ENCODE data around the gene KCND1.

The KCND1 gene

DNA sequence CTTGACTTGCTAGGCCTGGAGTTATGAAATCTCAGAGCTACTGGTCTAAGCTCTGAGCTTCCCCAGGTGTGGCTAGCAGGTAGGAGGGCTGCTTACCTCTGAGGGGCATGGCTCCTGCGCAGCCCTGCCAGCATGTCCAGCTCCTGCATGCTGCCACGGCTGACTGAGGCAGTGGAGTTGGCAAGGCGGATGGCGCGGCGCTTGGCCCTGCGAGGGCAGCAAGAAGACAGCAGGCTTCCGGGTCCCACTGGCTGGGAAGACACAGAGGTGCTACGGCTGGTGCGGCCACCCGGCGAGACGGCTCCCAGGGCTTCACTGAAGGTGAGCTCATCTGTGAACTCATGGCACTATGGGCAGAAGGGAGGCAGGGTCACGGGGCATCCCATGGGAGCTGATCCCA is 5.7 kb downstream of the KCND1 start:
- Histone ChIP-seq H2AFZ (ENCODE audit: low read length) (no peak overlapping the region), H3F3A (ENCODE audit: insufficient read depth, low read length) (no peaks in the 10 kb centered on the region), H3K9me3 (replicated peaks; ENCODE audit: insufficient read depth, low read length) (no peaks in the 10 kb centered on the region), H3K9me2 (replicated peaks; ENCODE audit: insufficient read depth, low read length) (no peaks in the 10 kb centered on the region), H3K9ac (ENCODE audit: low read length) (no peak overlapping the region), H3K27ac (ENCODE audit: low read length) (no peak overlapping the region), H3K4me2 (ENCODE audit: low read depth, low read length) (no peak overlapping the region), H3K4me1 (ENCODE audit: low read length) (no peaks in the 10 kb centered on the region), H4K20me1 (ENCODE audit: insufficient read depth, low read length) (no peaks in the 10 kb centered on the region), H3K79me2 (ENCODE audit: low read length) (no peaks in the 10 kb centered on the region), H3K4me3 (ENCODE audit: low read length) (no peak overlapping the region), H3K36me3 (replicated peaks; ENCODE audit: insufficient read depth, low read length) (no peaks in the 10 kb centered on the region), H3K27me3 (replicated peaks; ENCODE audit: insufficient read depth, low read length) (no peaks in the 10 kb centered on the region)
- DNase-seq: no peak
- TF ChIP-seq EZH2phosphoT487 (IDR thresholded peaks at IDR 0.05; ENCODE audit: low read length) (no peak), EZH2 (optimal IDR thresholded peaks at IDR 0.05; ENCODE audit: low read depth, low read length) (no peak)
- TF ChIP-seq, protein P1, sequence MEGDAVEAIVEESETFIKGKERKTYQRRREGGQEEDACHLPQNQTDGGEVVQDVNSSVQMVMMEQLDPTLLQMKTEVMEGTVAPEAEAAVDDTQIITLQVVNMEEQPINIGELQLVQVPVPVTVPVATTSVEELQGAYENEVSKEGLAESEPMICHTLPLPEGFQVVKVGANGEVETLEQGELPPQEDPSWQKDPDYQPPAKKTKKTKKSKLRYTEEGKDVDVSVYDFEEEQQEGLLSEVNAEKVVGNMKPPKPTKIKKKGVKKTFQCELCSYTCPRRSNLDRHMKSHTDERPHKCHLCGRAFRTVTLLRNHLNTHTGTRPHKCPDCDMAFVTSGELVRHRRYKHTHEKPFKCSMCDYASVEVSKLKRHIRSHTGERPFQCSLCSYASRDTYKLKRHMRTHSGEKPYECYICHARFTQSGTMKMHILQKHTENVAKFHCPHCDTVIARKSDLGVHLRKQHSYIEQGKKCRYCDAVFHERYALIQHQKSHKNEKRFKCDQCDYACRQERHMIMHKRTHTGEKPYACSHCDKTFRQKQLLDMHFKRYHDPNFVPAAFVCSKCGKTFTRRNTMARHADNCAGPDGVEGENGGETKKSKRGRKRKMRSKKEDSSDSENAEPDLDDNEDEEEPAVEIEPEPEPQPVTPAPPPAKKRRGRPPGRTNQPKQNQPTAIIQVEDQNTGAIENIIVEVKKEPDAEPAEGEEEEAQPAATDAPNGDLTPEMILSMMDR (IDR thresholded peaks at IDR 0.05; ENCODE audit: low read length): no peak

DNA sequence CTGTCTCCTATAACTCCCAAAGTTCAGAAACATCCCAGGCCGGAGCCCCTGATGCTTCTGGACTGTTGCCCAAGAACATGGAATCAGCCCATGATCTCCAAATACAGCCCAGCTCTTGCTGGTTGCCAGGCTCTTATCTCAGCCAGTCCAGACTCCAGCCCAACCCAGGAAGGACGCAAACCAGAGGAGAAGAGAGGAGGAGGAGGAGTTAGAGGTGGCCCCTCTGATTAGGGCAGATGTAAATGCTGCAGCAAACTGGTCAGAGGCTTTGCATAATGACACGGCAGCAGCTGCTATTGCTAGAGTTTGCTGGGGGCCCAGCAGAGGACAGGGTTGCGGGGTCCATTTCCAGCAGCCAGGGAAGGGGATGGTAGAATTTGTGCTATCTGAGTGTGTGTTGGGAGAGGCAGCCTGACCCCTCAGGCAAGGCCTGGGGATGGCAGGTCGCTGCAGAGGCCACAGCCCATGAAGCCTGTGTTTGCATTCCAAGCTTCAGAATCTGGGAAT is 10.0 kb downstream of the KCND1 start:
- Histone ChIP-seq H4K20me1 (ENCODE audit: insufficient read depth, low read length) (no peaks in the 10 kb centered on the region), H3K27ac (ENCODE audit: low read length) (no peak overlapping the region), H3K79me2 (ENCODE audit: low read length) (peaks cover 9% of the 10 kb centered on the region), H3K4me1 (ENCODE audit: low read length) (peaks cover 15% of the 10 kb centered on the region; the same call in 1 of the 2 replicates), H3K4me2 (ENCODE audit: low read depth, low read length) (no peak overlapping the region), H2AFZ (ENCODE audit: low read length) (no peak overlapping the region), H3K9me2 (replicated peaks; ENCODE audit: insufficient read depth, low read length) (no peaks in the 10 kb centered on the region), H3K9me3 (replicated peaks; ENCODE audit: insufficient read depth, low read length) (no peaks in the 10 kb centered on the region), H3K36me3 (replicated peaks; ENCODE audit: insufficient read depth, low read length) (no peaks in the 10 kb centered on the region), H3F3A (ENCODE audit: insufficient read depth, low read length) (peaks cover 3% of the 10 kb centered on the region), H3K9ac (ENCODE audit: low read length) (no peak overlapping the region), H3K27me3 (replicated peaks; ENCODE audit: insufficient read depth, low read length) (no peaks in the 10 kb centered on the region), H3K4me3 (ENCODE audit: low read length) (no peak overlapping the region)
- DNase-seq: no peak
- TF ChIP-seq, protein P1 (IDR thresholded peaks at IDR 0.05; ENCODE audit: low read length): no peak
- TF ChIP-seq EZH2phosphoT487 (IDR thresholded peaks at IDR 0.05; ENCODE audit: low read length) (no peak), EZH2 (optimal IDR thresholded peaks at IDR 0.05; ENCODE audit: low read depth, low read length) (no peak)

DNA sequence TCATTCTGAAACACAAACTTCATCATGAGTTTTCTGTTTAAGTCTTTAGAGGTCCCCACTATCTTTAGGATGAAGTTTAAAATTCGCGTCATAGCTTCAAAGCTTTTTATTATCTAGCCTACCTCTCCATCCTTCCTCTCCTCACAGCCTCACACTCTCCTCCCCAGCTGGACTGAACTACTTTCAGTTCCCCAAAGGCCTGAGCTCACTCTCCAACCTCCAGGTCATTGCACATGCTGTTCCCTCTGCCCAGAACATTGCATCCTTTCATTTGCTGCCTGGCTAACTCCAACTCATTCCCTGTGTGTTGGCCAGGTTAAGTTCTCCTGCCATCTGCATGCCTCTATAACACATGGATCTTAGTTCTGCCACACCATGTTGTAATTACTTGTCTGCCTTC is 11.4 kb downstream of the KCND1 start:
- no peak overlapping the region for H3K4me3 ChIP-seq (ENCODE audit: low read length)
- H3K27ac ChIP-seq (ENCODE audit: low read length): no peak overlapping the region
- H3F3A ChIP-seq (ENCODE audit: insufficient read depth, low read length): peaks cover 3% of the 10 kb centered on the region
- H3K9me3 ChIP-seq (replicated peaks; ENCODE audit: insufficient read depth, low read length): no peaks in the 10 kb centered on the region
- no peak overlapping the region for H3K4me2 ChIP-seq (ENCODE audit: low read depth, low read length)
- no peaks in the 10 kb centered on the region for H3K9me2 ChIP-seq (replicated peaks; ENCODE audit: insufficient read depth, low read length)
- no peak overlapping the region for H2AFZ ChIP-seq (ENCODE audit: low read length)
- no peaks in the 10 kb centered on the region for H4K20me1 ChIP-seq (ENCODE audit: insufficient read depth, low read length)
- H3K27me3 ChIP-seq (replicated peaks; ENCODE audit: insufficient read depth, low read length): no peaks in the 10 kb centered on the region
- H3K79me2 ChIP-seq (ENCODE audit: low read length): peaks cover 23% of the 10 kb centered on the region
- no peaks in the 10 kb centered on the region for H3K36me3 ChIP-seq (replicated peaks; ENCODE audit: insufficient read depth, low read length)
- TF ChIP-seq EZH2 (optimal IDR thresholded peaks at IDR 0.05; ENCODE audit: low read depth, low read length): no peak
- TF ChIP-seq, protein P1 (IDR thresholded peaks at IDR 0.05; ENCODE audit: low read length): no peak
- no peak for TF ChIP-seq EZH2phosphoT487 (IDR thresholded peaks at IDR 0.05; ENCODE audit: low read length)
- H3K9ac ChIP-seq (ENCODE audit: low read length): no peak overlapping the region
- H3K4me1 ChIP-seq (ENCODE audit: low read length): peaks cover 22% of the 10 kb centered on the region; the same call in 1 of the 2 replicates
- no peak for DNase-seq

Data from MM.1S (cell line).